ENCODE data around the gene CPED1.

DNA sequence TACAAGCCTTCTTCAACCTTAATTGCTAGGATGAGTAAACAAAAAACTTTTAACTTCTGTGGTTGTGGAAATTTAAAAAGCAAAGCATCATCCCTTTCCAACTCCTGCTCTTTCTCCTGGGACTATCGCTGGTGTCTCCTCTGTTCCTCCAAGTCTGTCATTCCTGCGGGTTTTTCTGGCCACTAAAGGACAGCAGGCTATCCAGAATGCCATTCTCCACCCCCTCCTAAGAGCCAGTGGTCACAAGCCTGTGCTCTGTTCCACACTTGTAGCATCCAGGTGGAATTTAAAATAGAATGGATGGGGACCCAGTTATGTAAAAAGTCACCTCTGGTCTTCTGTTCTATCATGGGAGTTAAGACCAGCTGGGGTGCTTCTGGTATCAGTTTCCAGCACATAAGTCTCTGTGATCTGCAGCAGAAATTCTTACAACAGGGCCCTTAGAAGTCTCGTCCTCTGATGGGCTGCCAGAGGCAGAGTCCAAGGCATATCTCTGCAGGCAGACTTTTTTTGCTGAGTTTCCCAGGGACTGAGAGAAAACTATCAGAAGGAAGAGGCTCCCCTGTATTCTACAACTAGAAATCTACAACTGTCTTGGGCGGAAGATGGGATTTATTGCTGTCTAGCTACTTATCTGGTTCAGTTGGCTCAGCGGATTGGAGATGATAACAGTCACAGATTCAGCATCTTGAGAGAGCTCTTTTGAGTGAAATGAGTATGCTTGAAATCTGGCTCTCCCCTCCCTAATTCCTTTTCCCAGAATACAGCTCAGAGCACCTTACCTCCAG, 335.2 kb downstream of the CPED1 start:
- TF ChIP-seq, protein P1, sequence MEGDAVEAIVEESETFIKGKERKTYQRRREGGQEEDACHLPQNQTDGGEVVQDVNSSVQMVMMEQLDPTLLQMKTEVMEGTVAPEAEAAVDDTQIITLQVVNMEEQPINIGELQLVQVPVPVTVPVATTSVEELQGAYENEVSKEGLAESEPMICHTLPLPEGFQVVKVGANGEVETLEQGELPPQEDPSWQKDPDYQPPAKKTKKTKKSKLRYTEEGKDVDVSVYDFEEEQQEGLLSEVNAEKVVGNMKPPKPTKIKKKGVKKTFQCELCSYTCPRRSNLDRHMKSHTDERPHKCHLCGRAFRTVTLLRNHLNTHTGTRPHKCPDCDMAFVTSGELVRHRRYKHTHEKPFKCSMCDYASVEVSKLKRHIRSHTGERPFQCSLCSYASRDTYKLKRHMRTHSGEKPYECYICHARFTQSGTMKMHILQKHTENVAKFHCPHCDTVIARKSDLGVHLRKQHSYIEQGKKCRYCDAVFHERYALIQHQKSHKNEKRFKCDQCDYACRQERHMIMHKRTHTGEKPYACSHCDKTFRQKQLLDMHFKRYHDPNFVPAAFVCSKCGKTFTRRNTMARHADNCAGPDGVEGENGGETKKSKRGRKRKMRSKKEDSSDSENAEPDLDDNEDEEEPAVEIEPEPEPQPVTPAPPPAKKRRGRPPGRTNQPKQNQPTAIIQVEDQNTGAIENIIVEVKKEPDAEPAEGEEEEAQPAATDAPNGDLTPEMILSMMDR (IDR thresholded peaks at IDR 0.05; ENCODE audit: low read length) = no peak
- no peak for TF ChIP-seq EZH2 (IDR thresholded peaks at IDR 0.05; ENCODE audit: borderline replicate concordance, low read length)

Measured in OCI-LY1 (cell line).